A549 treated with Hydrocortisone at 1 μM for 4 hours (cell line): Measurements from ENCODE around the gene KCNE3. TPM values are rescaled to one million over a fixed set of nuclear protein-coding genes. Genes with fewer than 3 reads are reported as not detected.

Experiments
- total RNA-seq: library from RNA; stranded (reverse); fragments of 200-300 nt; extraction: Qiagen RNA extraction; gene quantifications from 5 replicates; pipeline ENCODE4 v1.2.3, GENCODE V29; 2022

KCNE3 gene, protein sequence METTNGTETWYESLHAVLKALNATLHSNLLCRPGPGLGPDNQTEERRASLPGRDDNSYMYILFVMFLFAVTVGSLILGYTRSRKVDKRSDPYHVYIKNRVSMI
- not detected in 5 replicates for total RNA-seq

DNA sequence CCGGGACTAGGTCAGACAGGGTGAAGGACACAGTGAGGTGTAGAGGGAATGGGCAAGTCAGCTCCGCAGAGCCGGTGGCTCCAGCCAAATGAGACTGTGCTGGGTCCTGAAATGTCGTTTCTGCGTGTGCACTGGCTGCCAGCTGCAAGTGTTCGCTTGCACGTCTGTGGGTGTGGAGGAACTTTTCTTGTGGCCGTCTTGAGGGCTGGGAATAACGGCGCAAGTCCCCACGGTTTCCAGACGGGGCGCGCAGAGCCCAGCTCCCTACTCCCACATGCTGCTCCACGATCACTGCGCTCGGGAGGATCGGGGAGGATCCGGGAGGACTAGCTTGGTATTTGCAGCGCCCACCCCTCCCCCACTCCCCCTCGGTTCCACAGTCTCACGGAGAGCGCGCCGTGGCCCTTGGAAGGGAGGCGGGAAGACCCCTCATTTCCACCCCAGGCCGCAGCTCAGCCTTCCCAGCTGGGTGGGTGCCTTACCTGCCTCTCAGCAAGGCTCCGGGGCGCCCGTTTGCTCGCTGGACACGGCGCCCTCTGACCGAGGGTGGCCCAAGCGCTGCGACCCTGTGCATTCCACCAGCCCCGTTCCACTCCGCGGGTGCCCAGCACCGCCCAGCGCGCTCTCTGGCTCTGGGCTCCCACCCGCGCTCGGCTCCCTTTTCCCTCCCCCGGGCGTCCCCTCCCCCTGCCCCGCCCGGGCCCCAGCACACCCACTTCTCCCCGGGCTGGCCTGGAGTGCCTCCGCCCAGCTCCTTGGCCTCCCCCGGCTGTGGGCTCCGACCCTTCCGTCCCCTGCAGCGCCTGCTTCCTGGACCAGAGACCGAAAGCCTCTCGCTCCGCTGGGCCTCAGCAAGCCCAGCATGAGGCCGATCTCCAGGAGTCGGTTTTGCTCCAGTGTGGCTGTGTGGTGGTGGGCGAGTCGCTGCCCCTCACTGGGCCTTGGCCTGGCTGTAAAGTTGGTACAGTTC lies at the start of gene KCNE3:
Gene KCNE3 (minus strand): TSS at position 634 of the 970 bp plus-strand sequence. CDS start 9,986 bp downstream, outside the sequence.

DNA sequence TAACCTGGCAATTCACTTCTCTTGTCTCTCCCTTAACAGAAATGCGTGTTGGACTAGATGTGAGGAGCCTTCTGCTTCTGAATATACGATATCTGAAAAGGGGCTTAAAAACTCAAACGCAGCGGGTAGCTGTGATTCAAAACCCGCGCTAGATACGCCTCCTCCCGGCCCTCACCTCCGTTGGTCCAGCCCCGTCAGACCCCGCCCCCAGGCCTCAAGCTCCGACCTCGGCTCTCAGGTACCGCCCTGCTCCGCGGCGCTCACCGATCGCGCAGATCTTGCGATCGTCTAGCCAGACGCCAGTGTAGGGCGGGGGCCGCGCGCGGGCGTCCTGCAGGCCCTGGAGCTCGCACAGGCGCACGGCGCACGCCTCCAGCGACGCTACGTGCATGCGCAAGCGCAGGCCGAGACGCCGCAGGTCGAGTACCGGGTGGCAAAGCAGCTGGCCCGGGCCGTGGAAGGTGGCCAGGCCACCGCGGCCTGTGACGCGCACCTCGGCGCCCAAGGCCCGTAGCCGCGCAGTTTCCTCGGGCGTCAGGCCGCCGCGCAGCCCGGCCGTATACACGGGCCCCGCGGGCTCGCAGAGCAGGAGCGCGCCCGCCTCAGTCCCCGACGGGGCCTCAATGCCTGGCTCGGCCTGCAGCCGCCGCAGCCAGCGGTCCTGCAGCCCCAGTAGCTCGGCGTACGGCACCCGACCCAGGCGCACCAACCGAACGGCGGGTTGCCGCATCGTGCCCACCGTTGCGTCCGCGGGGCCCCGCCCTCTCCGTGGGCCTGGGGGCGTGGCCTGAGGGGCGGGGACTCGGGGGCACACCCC lies 25.8 kb upstream of the KCNE3 start, which contains the start of gene LIPT2:
Gene LIPT2 (minus strand): TSS at position 751 of the 817 bp plus-strand sequence. CDS start 21 bp downstream, at position 730.

Other genes with a start within 250 kb of the KCNE3 start
- gene P4HA3, start 155.9 kb downstream of the KCNE3 start, total RNA-seq = 39.0 to 62.7 TPM (median 53.8 TPM) in 5 replicates
- gene PGM2L1, start 69.1 kb downstream of the KCNE3 start, total RNA-seq = 10.6 to 21.5 TPM (median 16.2 TPM) in 5 replicates
- 1.9 to 2.9 TPM (median 2.3 TPM) in 5 replicates for gene LIPT2, start 26.2 kb upstream of the KCNE3 start, total RNA-seq
- 13.7 to 19.1 TPM (median 16.9 TPM) in 5 replicates for gene POLD3, start 125.0 kb upstream of the KCNE3 start, total RNA-seq